IMR-90 (cell line): Measurements from ENCODE around the gene NOTCH2. TPM values are rescaled to one million over a fixed set of nuclear protein-coding genes. Genes with fewer than 3 reads are reported as not detected.

Experiments
- ATAC-seq: fragments of 200-7000 bp; cut with Tn5 transposase; 2 replicates; pipeline ENCODE4 v1.9.1; 2020; ENCODE audit warnings: low read depth, mild to moderate bottlenecking, moderate library complexity
- BruUV-seq: library from RNA; stranded (reverse); fragments of 400-500 nt; replicated peaks from 2 replicates; lab custom pipeline; 2021; lab: Mats Ljungman, UMichigan
- CTCF ChIA-PET: fragments of 300-600 bp; formaldehyde crosslinking; extraction: SDS; loops from one replicate; lab custom pipeline; 2021; ENCODE audit warnings: antibody characterized with exemption; lab: Yijun Ruan, JAX
- POLR2A ChIA-PET: fragments of 300-600 bp; sonication (Branson Sonifier 250); formaldehyde crosslinking; loops from one replicate; lab custom pipeline; 2022; ENCODE audit warnings: antibody characterized with exemption; ENCODE audit not compliant: unreplicated experiment; lab: Charles Lee
- DNase-seq: peaks from one replicate; pipeline ENCODE4 v3.0.0; 2013
- H2AFZ ChIP-seq: replicated peaks from 2 replicates; pipeline ENCODE3; 2013; ENCODE audit warnings: low read length, mild to moderate bottlenecking; ENCODE audit not compliant: poor library complexity
- H2AK5ac ChIP-seq: 2 replicates; pipeline ENCODE4 v1.6.1; 2013; ENCODE audit warnings: low read depth, low read length, inconsistent platforms
- H2AK9ac ChIP-seq: replicated peaks from 2 replicates; pipeline ENCODE3; 2013; ENCODE audit warnings: mild to moderate bottlenecking, low read depth, low read length, moderate library complexity; ENCODE audit not compliant: poor library complexity
- H2BK120ac ChIP-seq: 2 replicates; pipeline ENCODE4 v1.6.1; 2013; ENCODE audit warnings: low read depth, low read length, inconsistent platforms
- H2BK15ac ChIP-seq: 3 replicates; pipeline ENCODE4 v1.6.1; 2013; ENCODE audit warnings: low read depth, low read length, inconsistent platforms
- H2BK20ac ChIP-seq: 2 replicates; pipeline ENCODE4 v1.6.1; 2013; ENCODE audit warnings: low read depth, mild to moderate bottlenecking, inconsistent platforms, low read length, moderate library complexity
- H2BK5ac ChIP-seq: 2 replicates; pipeline ENCODE4 v1.6.1; 2013; ENCODE audit warnings: mild to moderate bottlenecking, low read depth, low read length, inconsistent platforms; ENCODE audit not compliant: poor library complexity, severe bottlenecking
- H3K14ac ChIP-seq: replicated peaks from 2 replicates; pipeline ENCODE4 v1.6.1; 2013; ENCODE audit warnings: low read depth, low read length, inconsistent platforms
- H3K18ac ChIP-seq: 2 replicates; pipeline ENCODE4 v1.6.1; 2013; ENCODE audit warnings: low read depth, low read length, control low read depth
- H3K23ac ChIP-seq: 2 replicates; pipeline ENCODE4 v1.6.1; 2013; ENCODE audit warnings: low read depth, low read length, inconsistent platforms
- H3K27ac ChIP-seq: 2 replicates; pipeline ENCODE4 v1.5.1; 2013; ENCODE audit warnings: mild to moderate bottlenecking, control low read depth, low read length; ENCODE audit not compliant: insufficient read depth
- H3K27me3 ChIP-seq: 2 replicates; pipeline ENCODE4 v1.6.1; 2013; ENCODE audit warnings: low read length; ENCODE audit not compliant: control insufficient read depth, insufficient read depth
- H3K36me3 ChIP-seq: 2 replicates; pipeline ENCODE4 v1.6.1; 2013; ENCODE audit warnings: low read length, mixed read lengths; ENCODE audit not compliant: control insufficient read depth, insufficient read depth
- H3K4ac ChIP-seq: 2 replicates; pipeline ENCODE4 v1.6.1; 2013; ENCODE audit warnings: low read depth, low read length, inconsistent platforms
- H3K4me1 ChIP-seq: 2 replicates; pipeline ENCODE4 v1.6.1; 2013; ENCODE audit warnings: low read length, mixed read lengths; ENCODE audit not compliant: control insufficient read depth, insufficient read depth
- H3K4me2 ChIP-seq: 2 replicates; pipeline ENCODE4 v1.6.1; 2013; ENCODE audit warnings: low read depth, mild to moderate bottlenecking, control low read depth, low read length, moderate library complexity
- H3K4me3 ChIP-seq: 2 replicates; pipeline ENCODE4 v1.5.1; 2013; ENCODE audit warnings: low read depth, mild to moderate bottlenecking, control low read depth, low read length, moderate library complexity; ENCODE audit not compliant: insufficient read depth
- H3K56ac ChIP-seq: 2 replicates; pipeline ENCODE4 v1.6.1; 2013; ENCODE audit warnings: low read length, inconsistent platforms; ENCODE audit not compliant: insufficient read depth; ENCODE audit errors: extremely low read depth
- H3K79me1 ChIP-seq, 2 experiments: 2 replicates each; pipeline ENCODE4 v1.6.1; 2013; ENCODE audit warnings: low read length in 2 of 2, inconsistent platforms in 1 of 2, low read depth in 1 of 2
- H3K9ac ChIP-seq: 2 replicates; pipeline ENCODE4 v1.6.1; 2013; ENCODE audit warnings: low read depth, low read length, control low read depth
- H3K9me1 ChIP-seq: 2 replicates; pipeline ENCODE4 v1.6.1; 2013; ENCODE audit warnings: low read length, inconsistent platforms; ENCODE audit not compliant: insufficient read depth
- H3K9me3 ChIP-seq: 2 replicates; pipeline ENCODE4 v1.6.1; 2013; ENCODE audit warnings: low read length; ENCODE audit not compliant: control insufficient read depth, insufficient read depth
- H4K20me1 ChIP-seq: 2 replicates; pipeline ENCODE4 v1.6.1; 2013; ENCODE audit warnings: low read length, inconsistent platforms; ENCODE audit not compliant: insufficient read depth
- H4K5ac ChIP-seq: 2 replicates; pipeline ENCODE4 v1.6.1; 2013; ENCODE audit warnings: mild to moderate bottlenecking, low read depth, low read length, control low read depth
- H4K8ac ChIP-seq, 2 experiments: 2 replicates each; pipeline ENCODE4 v1.6.1; 2013; ENCODE audit warnings: low read depth in 2 of 2, low read length in 2 of 2, control low read depth in 1 of 2, inconsistent platforms in 1 of 2
- H4K91ac ChIP-seq: 2 replicates; pipeline ENCODE4 v1.6.1; 2013; ENCODE audit warnings: low read depth, low read length, inconsistent platforms; ENCODE audit not compliant: insufficient read depth
- CEBPB ChIP-seq: IDR thresholded peaks from 2 replicates; pipeline ENCODE4 v1.6.1; 2012; ENCODE audit warnings: low read depth, low read length, improper control_type of control experiment
- CHD1 ChIP-seq: IDR thresholded peaks from 2 replicates; pipeline ENCODE4 v1.6.1; 2012; ENCODE audit warnings: low read depth, low read length, improper control_type of control experiment
- MAFK ChIP-seq: IDR thresholded peaks from 2 replicates; pipeline ENCODE4 v1.6.1; 2012; ENCODE audit warnings: low read depth, low read length, improper control_type of control experiment
- MAZ ChIP-seq: IDR thresholded peaks from 2 replicates; pipeline ENCODE4 v1.6.1; 2012; ENCODE audit warnings: low read depth, mild to moderate bottlenecking, low read length, improper control_type of control experiment, moderate library complexity, borderline replicate concordance
- RAD21 ChIP-seq: IDR thresholded peaks from 2 replicates; pipeline ENCODE4 v1.6.1; 2012; ENCODE audit warnings: low read length, improper control_type of control experiment
- SMC3 ChIP-seq: fragments of 150-350 bp; IDR thresholded peaks from 2 replicates; pipeline ENCODE4 v1.6.1; 2016; ENCODE audit warnings: low read depth, mild to moderate bottlenecking, antibody characterized with exemption, low read length, moderate library complexity
- WGBS, 2 experiments: methylation state at CpG; one replicate each; pipeline versions ENCODE4 v1.1.5 to v1.1.7; 2013; ENCODE audit warnings: missing lambda C conversion rate in 2 of 2; ENCODE audit not compliant: insufficient read length in 1 of 2; ENCODE audit errors: extremely low coverage in 2 of 2; 5-methylcytosine and 5-hydroxymethylcytosine counted together
- dilution Hi-C: fragments of 300-500 bp; cut with HindIII; formaldehyde crosslinking; loops from one replicate; pipeline ENCODE4 v1.14.3; 2018; ENCODE audit warnings: low sequenced_read_pairs; ENCODE audit not compliant: unreplicated experiment
- in situ Hi-C: fragments of 300-500 bp; cut with MboI; formaldehyde crosslinking; loops from 3 replicates; pipeline ENCODE4 v1.14.3; 2019; ENCODE audit warnings: low sequenced_read_pairs, inconsistent platforms, mixed read lengths
- intact Hi-C: fragments of 100-400 bp; cut with micrococcal nuclease; formaldehyde crosslinking; loops from 2 replicates; pipeline ENCODE4 v1.10.0; 2022
- polyA plus RNA-seq, 3 experiments: library from polyadenylated mRNA; depleted of rRNA; stranded (reverse); fragments of >200 nt; gene quantifications; 2 replicates each; pipeline ENCODE4 v1.2.3, GENCODE V29; 2012; ENCODE audit warnings: low replicate concordance in 1 of 3
- total RNA-seq: library from RNA; depleted of rRNA; stranded (reverse); fragments of >200 nt; gene quantifications from 2 replicates; pipeline ENCODE4 v1.2.3, GENCODE V29; 2012
- TF ChIP-seq, protein P1 (sequence below): conservative IDR thresholded peaks from 2 replicates; pipeline ENCODE4 v1.5.1; 2012; ENCODE audit warnings: mild to moderate bottlenecking, low read depth, low read length, improper control_type of control experiment

The NOTCH2 gene
- total and polyA plus RNA-seq, 2 of the 4 experiments (the other 2 are of a cell fraction) = 40.4 to 131 TPM

DNA sequence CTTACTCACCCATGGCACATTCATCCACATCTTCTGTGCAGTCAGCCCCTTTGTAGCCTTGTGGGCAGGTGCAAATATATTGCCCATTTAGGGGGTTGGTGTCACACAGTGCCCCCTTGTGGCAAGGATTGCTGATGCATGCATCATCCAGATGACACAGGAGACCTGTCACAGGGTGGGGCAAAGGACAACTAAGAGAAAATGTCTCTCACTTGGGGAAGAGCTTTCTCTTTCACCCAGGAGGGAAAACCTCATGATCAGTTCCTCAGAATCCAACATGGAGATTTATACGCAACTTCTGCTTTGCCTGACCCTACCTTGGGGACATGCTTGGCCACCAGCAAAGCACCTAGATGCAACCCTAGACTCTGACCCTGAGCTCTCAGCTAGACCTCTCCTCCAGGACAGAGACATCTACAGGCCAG lies 101.4 kb downstream of the NOTCH2 start:
- no peak overlapping the region for H4K5ac ChIP-seq
- ChIA-PET CTCF (interaction anchor here (0.6 to 1.4 kb wide), 6 partner anchors 8 to 38 kb away, joined by 3 to 5 read pairs (median 3); no protein-coding TSS in a partner anchor), POLR2A (no interaction called here)
- DNase-seq (peak; percentile 52), ATAC-seq (peak; percentile 44; the same call in 1 of the 2 replicates)
- dilution Hi-C loops (no loop called here), intact Hi-C loops (no loop called here), in situ Hi-C loops (no loop called here)
- H2BK20ac ChIP-seq = no peak overlapping the region
- H3K9ac ChIP-seq = no peak overlapping the region
- peaks cover 20% of the 10 kb centered on the region for H4K20me1 ChIP-seq
- H3K4me1 ChIP-seq = peaks cover 14% of the 10 kb centered on the region
- H3K36me3 ChIP-seq = peaks cover 36% of the 10 kb centered on the region
- H3K56ac ChIP-seq = no peak overlapping the region
- no peak overlapping the region for H3K4me2 ChIP-seq
- no peak overlapping the region for H2AFZ ChIP-seq
- H3K23ac ChIP-seq = no peak overlapping the region
- no peak overlapping the region for H3K18ac ChIP-seq
- H3K14ac ChIP-seq = no peak overlapping the region
- H2BK5ac ChIP-seq = no peak overlapping the region
- H3K79me1 ChIP-seq = peaks cover 34 to 65% of the 10 kb centered on the region in 2 experiments
- WGBS, 2 experiments = no CpG with 5 or more reads among the region's 1 CpG
- no peak overlapping the region for H4K8ac ChIP-seq
- H3K27ac ChIP-seq = no peak overlapping the region
- H2BK120ac ChIP-seq = no peak overlapping the region
- H3K4me3 ChIP-seq = no peak overlapping the region
- H3K4ac ChIP-seq = no peak overlapping the region
- no peak overlapping the region for H2AK5ac ChIP-seq
- H2AK9ac ChIP-seq = no peak overlapping the region
- H2BK15ac ChIP-seq = no peak overlapping the region
- H3K9me1 ChIP-seq = peaks cover 37% of the 10 kb centered on the region
- no peak overlapping the region for H4K91ac ChIP-seq
- H3K9me3 ChIP-seq = no peaks in the 10 kb centered on the region
- BruUV-seq = no TSS peak
- no peaks in the 10 kb centered on the region for H3K27me3 ChIP-seq
- TF ChIP-seq, protein P1, sequence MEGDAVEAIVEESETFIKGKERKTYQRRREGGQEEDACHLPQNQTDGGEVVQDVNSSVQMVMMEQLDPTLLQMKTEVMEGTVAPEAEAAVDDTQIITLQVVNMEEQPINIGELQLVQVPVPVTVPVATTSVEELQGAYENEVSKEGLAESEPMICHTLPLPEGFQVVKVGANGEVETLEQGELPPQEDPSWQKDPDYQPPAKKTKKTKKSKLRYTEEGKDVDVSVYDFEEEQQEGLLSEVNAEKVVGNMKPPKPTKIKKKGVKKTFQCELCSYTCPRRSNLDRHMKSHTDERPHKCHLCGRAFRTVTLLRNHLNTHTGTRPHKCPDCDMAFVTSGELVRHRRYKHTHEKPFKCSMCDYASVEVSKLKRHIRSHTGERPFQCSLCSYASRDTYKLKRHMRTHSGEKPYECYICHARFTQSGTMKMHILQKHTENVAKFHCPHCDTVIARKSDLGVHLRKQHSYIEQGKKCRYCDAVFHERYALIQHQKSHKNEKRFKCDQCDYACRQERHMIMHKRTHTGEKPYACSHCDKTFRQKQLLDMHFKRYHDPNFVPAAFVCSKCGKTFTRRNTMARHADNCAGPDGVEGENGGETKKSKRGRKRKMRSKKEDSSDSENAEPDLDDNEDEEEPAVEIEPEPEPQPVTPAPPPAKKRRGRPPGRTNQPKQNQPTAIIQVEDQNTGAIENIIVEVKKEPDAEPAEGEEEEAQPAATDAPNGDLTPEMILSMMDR = peak; percentile 60
- TF ChIP-seq RAD21 (peak; percentile 48), CEBPB (no peak), CHD1 (no peak), SMC3 (peak; percentile 59), MAZ (0 out of 2 replicates have a peak, but pooled peaks have one; percentile 27), MAFK (peak; percentile 61)
